GM12801 (cell line): ENCODE data around the gene TP63.

Experiments
- TF ChIP-seq, protein P1 (sequence below): IDR thresholded peaks from one replicate; pipeline ENCODE4 v1.5.1; 2011; ENCODE audit warnings: control low read depth; ENCODE audit not compliant: insufficient read length; ENCODE audit errors: extremely low read depth

Gene TP63

DNA sequence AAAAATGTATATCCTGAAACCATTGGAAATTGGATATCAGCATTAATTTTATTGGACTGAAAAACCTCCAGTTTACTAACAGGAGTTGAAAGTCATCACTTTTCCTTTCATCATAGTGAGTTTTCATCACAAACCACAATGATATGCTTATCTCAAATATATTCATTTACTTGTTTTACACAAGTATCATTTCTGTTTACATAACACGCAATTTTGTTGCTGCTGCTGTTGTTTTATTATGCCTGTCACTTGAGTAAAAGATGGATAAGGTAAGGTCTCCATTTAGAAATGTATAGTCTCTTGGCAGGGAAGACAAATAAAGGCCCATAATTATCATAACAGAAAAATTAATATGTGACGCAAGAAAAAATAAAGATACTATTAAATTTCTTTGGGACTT, 199.2 kb downstream of the TP63 start:
- TF ChIP-seq, protein P1, sequence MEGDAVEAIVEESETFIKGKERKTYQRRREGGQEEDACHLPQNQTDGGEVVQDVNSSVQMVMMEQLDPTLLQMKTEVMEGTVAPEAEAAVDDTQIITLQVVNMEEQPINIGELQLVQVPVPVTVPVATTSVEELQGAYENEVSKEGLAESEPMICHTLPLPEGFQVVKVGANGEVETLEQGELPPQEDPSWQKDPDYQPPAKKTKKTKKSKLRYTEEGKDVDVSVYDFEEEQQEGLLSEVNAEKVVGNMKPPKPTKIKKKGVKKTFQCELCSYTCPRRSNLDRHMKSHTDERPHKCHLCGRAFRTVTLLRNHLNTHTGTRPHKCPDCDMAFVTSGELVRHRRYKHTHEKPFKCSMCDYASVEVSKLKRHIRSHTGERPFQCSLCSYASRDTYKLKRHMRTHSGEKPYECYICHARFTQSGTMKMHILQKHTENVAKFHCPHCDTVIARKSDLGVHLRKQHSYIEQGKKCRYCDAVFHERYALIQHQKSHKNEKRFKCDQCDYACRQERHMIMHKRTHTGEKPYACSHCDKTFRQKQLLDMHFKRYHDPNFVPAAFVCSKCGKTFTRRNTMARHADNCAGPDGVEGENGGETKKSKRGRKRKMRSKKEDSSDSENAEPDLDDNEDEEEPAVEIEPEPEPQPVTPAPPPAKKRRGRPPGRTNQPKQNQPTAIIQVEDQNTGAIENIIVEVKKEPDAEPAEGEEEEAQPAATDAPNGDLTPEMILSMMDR = no peak

DNA sequence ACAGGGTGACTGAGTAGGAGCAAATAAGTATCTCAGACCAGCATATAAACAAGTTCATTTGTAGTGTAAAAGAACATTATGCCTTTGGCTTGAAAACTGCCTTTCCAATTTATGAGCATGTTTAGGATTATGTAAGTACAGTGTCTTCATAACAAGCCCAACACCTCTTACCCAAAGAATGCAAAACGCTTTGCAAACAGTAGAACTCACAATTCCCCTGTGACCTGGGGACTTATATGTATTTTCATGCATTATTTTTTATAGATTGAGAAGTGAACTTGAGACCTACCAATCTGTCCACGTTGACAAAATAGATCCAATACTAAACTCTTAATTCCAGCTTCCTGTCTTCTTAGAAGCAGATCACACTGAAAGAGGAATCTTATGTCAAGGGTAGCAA, 202.1 kb downstream of the TP63 start:
- TF ChIP-seq, protein P1 = no peak

- TF ChIP-seq, protein P1 = no peak
These were observed 202.8 kb downstream of the TP63 start for GRCh38 chr3:189833996-189834395.

DNA sequence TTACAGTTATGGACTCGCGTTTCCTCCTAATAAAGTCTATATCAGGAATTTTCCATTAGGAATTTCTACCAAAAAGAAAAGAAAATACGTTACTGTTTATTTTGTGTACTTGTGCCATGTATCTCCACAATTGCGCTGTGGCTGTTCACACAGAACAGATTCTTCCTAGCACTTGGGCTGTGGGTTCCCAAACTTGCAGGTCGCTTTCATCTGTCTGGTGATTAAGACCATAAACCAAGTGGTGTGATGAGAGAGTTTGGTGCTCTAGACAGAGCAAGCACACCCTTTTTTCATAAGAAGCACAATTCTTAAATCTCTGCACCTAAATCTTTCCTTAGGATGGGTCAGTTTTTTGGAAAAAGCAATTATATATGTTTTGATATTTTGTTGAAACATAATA, 203.3 kb downstream of the TP63 start:
- TF ChIP-seq, protein P1 = no peak

- TF ChIP-seq, protein P1 = no peak
These were observed 205.6 kb downstream of the TP63 start for GRCh38 chr3:189836795-189837194.

DNA sequence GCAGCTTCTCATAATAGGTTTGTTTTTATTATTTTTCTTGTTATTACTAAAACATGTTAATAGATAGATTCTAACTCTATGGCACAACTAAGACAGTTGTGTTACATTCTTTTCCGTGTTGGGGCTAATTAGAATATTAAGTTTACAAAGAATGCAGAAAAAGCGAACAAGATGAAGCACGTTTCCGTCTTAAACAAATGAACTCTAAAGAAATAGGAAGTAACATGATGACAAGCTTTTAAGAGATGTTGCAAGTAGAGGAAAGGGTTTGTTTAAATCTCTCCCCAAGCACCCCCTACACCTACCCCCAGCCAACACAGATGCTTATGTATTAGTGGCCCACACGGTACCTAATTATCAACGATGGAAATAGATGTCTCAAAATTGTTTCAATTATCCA, 207.1 kb downstream of the TP63 start:
- TF ChIP-seq, protein P1 = no peak

GRCh38 chr3:189839576-189839975, 208.4 kb downstream of the TP63 start:
- TF ChIP-seq, protein P1 = no peak
